Fibroblast of lung (primary cell): Measurements from ENCODE around the gene ZNF385A. TPM values are rescaled to one million over a fixed set of nuclear protein-coding genes. Genes with fewer than 3 reads are reported as not detected.

Experiments used
- DNase-seq, 2 donors: peaks; one replicate each; pipeline versions ENCODE4 v3.0.0 to v3.0.0-alpha.2; 2010; ENCODE audit warnings: low read depth in 2 of 2
- H2AFZ ChIP-seq: 2 replicates; pipeline ENCODE4 v1.5.1; 2012; ENCODE audit warnings: low read length, control low read depth, inconsistent platforms
- H3K27ac ChIP-seq: 2 replicates; pipeline ENCODE4 v1.5.1; 2011; ENCODE audit warnings: low read length, control low read depth; ENCODE audit not compliant: insufficient read depth
- H3K27me3 ChIP-seq: 2 replicates; pipeline ENCODE4 v1.5.1; 2011; ENCODE audit warnings: mild to moderate bottlenecking, low read length; ENCODE audit not compliant: control insufficient read depth, insufficient read depth
- H3K36me3 ChIP-seq: 2 replicates; pipeline ENCODE4 v1.5.1; 2011; ENCODE audit warnings: low read length; ENCODE audit not compliant: control insufficient read depth, insufficient read depth
- H3K4me1 ChIP-seq: 2 replicates; pipeline ENCODE4 v1.5.1; 2011; ENCODE audit warnings: low read length; ENCODE audit not compliant: control insufficient read depth, insufficient read depth; ENCODE audit errors: extremely low read depth
- H3K4me2 ChIP-seq: 2 replicates; pipeline ENCODE4 v1.5.1; 2011; ENCODE audit warnings: low read length, control low read depth; ENCODE audit not compliant: insufficient read depth; ENCODE audit errors: extremely low read depth
- H3K4me3 ChIP-seq, 4 experiments: fragments of 200-600 bp in 1 of 4; sonication (generic) in 1 of 4; replicated peaks in 1 of 4; 2 replicates each; pipeline ENCODE4 v1.5.1; 2011 to 2016; ENCODE audit warnings: low read length in 4 of 4, low read depth in 3 of 4, mild to moderate bottlenecking in 3 of 4, control low read depth in 2 of 4, inconsistent platforms in 1 of 4, mixed read lengths in 1 of 4; ENCODE audit not compliant: insufficient read depth in 1 of 4; ENCODE audit errors: control extremely low read depth in 1 of 4
- H3K79me2 ChIP-seq: 2 replicates; pipeline ENCODE4 v1.5.1; 2012; ENCODE audit warnings: mild to moderate bottlenecking, low read length, inconsistent platforms; ENCODE audit not compliant: control insufficient read depth, insufficient read depth
- H3K9ac ChIP-seq: 2 replicates; pipeline ENCODE4 v1.5.1; 2011; ENCODE audit warnings: mild to moderate bottlenecking, low read length, control low read depth; ENCODE audit not compliant: insufficient read depth
- H3K9me3 ChIP-seq: 2 replicates; pipeline ENCODE4 v1.5.1; 2012; ENCODE audit warnings: low read depth, low read length; ENCODE audit not compliant: control insufficient read depth, insufficient read depth
- H4K20me1 ChIP-seq: 2 replicates; pipeline ENCODE4 v1.5.1; 2011; ENCODE audit warnings: low read length; ENCODE audit not compliant: control insufficient read depth, insufficient read depth; ENCODE audit errors: extremely low read depth
- EZH2 ChIP-seq: IDR thresholded peaks from 2 replicates; pipeline ENCODE4 v1.5.1; 2012; ENCODE audit warnings: low read length, control low read depth, mild to moderate bottlenecking; ENCODE audit errors: missing control alignments
- polyA plus RNA-seq, 2 donors: library from polyadenylated mRNA; depleted of rRNA in 1 of 2; stranded (reverse) in 1 of 2; unstranded in 1 of 2; fragments of >200 nt; gene quantifications; 2 replicates each; pipeline ENCODE4 v1.2.1, GENCODE V29; 2011 to 2012; ENCODE audit warnings: missing spikeins in 1 of 2
- total RNA-seq: library from RNA; depleted of rRNA; stranded (reverse); fragments of >200 nt; gene quantifications from 2 replicates; pipeline ENCODE4 v1.2.1, GENCODE V29; 2014
- TF ChIP-seq, protein P1 (sequence below), 2 donors: IDR thresholded peaks in 1 of 2; conservative IDR thresholded peaks in 1 of 2; 1 replicate in 1 of 2; 2 replicates in 1 of 2; pipeline ENCODE4 v1.5.1; 2011 to 2012; ENCODE audit warnings: low read length in 2 of 2, control low read depth in 1 of 2, inconsistent platforms in 1 of 2, low read depth in 1 of 2, mild to moderate bottlenecking in 1 of 2

Gene ZNF385A
- total and polyA plus RNA-seq, 2 donors (not counting 1 experiment from before 2014, with no cell fraction given): 0.69 to 3.3 TPM

DNA sequence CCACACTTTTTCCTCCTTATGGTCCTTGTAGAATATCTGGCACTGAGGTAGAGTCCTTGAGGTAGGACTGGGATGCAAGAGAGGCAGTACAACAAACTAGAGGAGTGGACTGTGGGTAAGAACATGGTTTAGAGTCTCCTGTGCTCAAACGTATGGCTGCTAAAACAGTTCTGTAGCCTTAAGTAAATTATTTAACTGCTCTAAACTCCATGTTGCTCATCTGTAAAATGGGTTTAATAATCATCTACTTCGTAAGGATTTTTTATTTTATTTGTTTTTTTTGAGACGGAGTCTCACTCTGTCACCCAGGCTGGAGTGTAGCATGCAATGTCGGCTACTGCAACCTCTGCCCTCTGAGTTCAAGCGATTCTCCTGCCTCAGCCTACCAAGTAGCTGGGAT, 63.2 kb downstream of the ZNF385A start:
- H3K36me3 ChIP-seq: no peaks in the 10 kb centered on the region
- H4K20me1 ChIP-seq: no peaks in the 10 kb centered on the region
- no peak overlapping the region for H3K4me2 ChIP-seq
- H3K4me1 ChIP-seq: no peaks in the 10 kb centered on the region
- H3K4me3 ChIP-seq: no peak overlapping the region
- peaks cover 10% of the 10 kb centered on the region for H3K79me2 ChIP-seq
- H2AFZ ChIP-seq: no peak overlapping the region
- no peak for TF ChIP-seq EZH2
- TF ChIP-seq, protein P1, sequence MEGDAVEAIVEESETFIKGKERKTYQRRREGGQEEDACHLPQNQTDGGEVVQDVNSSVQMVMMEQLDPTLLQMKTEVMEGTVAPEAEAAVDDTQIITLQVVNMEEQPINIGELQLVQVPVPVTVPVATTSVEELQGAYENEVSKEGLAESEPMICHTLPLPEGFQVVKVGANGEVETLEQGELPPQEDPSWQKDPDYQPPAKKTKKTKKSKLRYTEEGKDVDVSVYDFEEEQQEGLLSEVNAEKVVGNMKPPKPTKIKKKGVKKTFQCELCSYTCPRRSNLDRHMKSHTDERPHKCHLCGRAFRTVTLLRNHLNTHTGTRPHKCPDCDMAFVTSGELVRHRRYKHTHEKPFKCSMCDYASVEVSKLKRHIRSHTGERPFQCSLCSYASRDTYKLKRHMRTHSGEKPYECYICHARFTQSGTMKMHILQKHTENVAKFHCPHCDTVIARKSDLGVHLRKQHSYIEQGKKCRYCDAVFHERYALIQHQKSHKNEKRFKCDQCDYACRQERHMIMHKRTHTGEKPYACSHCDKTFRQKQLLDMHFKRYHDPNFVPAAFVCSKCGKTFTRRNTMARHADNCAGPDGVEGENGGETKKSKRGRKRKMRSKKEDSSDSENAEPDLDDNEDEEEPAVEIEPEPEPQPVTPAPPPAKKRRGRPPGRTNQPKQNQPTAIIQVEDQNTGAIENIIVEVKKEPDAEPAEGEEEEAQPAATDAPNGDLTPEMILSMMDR (conservative IDR thresholded peaks at IDR 0.05 in 1 of 2, IDR thresholded peaks at IDR 0.05 in 1 of 2; ENCODE audit: low read depth in 1 of 2, low read length in 2 of 2): no peak
- no peaks in the 10 kb centered on the region for H3K9me3 ChIP-seq
- no peaks in the 10 kb centered on the region for H3K27me3 ChIP-seq
- H3K27ac ChIP-seq: no peak overlapping the region
- no peak overlapping the region for H3K9ac ChIP-seq
- no peak for DNase-seq

Other genes starting within 250 kb of the ZNF385A start
- 24.1 and 34.7 TPM in 2 replicates for gene SMUG1, start 195.7 kb downstream of the ZNF385A start, total RNA-seq
- gene SMUG1, start 195.7 kb downstream of the ZNF385A start, polyA plus RNA-seq: 22.5 and 23.7 TPM in 2 replicates
- 20.5 and 27.7 TPM in 2 replicates for gene CBX5, start 104.6 kb downstream of the ZNF385A start, total RNA-seq
- 64.0 and 71.1 TPM in 2 replicates for gene CBX5, start 104.6 kb downstream of the ZNF385A start, polyA plus RNA-seq
- gene HNRNPA1, start 104.0 kb downstream of the ZNF385A start, total RNA-seq: 305 and 311 TPM in 2 replicates
- 1,057 and 1,326 TPM in 2 replicates for gene HNRNPA1, start 104.0 kb downstream of the ZNF385A start, polyA plus RNA-seq
- gene NFE2, start 83.7 kb downstream of the ZNF385A start, total RNA-seq: under 0.01 and 0.17 TPM in 2 replicates
- gene NFE2, start 83.7 kb downstream of the ZNF385A start, polyA plus RNA-seq: 0.07 and 0.34 TPM in 2 replicates
- 80.9 and 97.9 TPM in 2 replicates for gene COPZ1, start 59.6 kb downstream of the ZNF385A start, total RNA-seq
- gene COPZ1, start 59.6 kb downstream of the ZNF385A start, polyA plus RNA-seq: 305 and 324 TPM in 2 replicates
- gene GPR84, start 20.2 kb downstream of the ZNF385A start, total RNA-seq: not detected in 2 replicates
- 0.03 TPM in 1 of 2 replicates, not detected in the other for gene GPR84, start 20.2 kb downstream of the ZNF385A start, polyA plus RNA-seq
- 133 and 232 TPM in 2 replicates for gene ITGA5, start 34.5 kb upstream of the ZNF385A start, total RNA-seq
- gene ITGA5, start 34.5 kb upstream of the ZNF385A start, polyA plus RNA-seq: 162 and 199 TPM in 2 replicates
- gene GTSF1, start 88.9 kb upstream of the ZNF385A start, total RNA-seq: not detected in 2 replicates
- not detected in 2 replicates for gene GTSF1, start 88.9 kb upstream of the ZNF385A start, polyA plus RNA-seq
- gene NCKAP1L, start 113.0 kb upstream of the ZNF385A start, total RNA-seq: under 0.01 TPM in 2 replicates
- gene NCKAP1L, start 113.0 kb upstream of the ZNF385A start, polyA plus RNA-seq: 0.01 and 0.02 TPM in 2 replicates
- gene PDE1B, start 164.9 kb upstream of the ZNF385A start, total RNA-seq: not detected in 2 replicates
- not detected in 2 replicates for gene PDE1B, start 164.9 kb upstream of the ZNF385A start, polyA plus RNA-seq
- gene PPP1R1A, start 203.9 kb upstream of the ZNF385A start, total RNA-seq: not detected in 2 replicates
- gene PPP1R1A, start 203.9 kb upstream of the ZNF385A start, polyA plus RNA-seq: not detected in 2 replicates